HEK293T (cell line): Measurements from ENCODE around the gene EPM2AIP1.

Source experiments
- ARNT ChIP-seq: fragments of 450-650 bp; IDR thresholded peaks from 2 replicates; pipeline ENCODE4 v1.6.1; 2017; ENCODE audit warnings: mild to moderate bottlenecking
- BHLHE40 ChIP-seq: fragments of 450-650 bp; IDR thresholded peaks from 2 replicates; pipeline ENCODE4 v1.6.1; 2016; ENCODE audit warnings: mild to moderate bottlenecking, moderate library complexity, borderline replicate concordance
- CTBP1 ChIP-seq: fragments of 450-650 bp; IDR thresholded peaks from 2 replicates; pipeline ENCODE4 v1.6.1; 2016; ENCODE audit warnings: borderline replicate concordance
- FOXK2 ChIP-seq: fragments of 450-650 bp; IDR thresholded peaks from 2 replicates; pipeline ENCODE4 v1.6.1; 2016; ENCODE audit warnings: mild to moderate bottlenecking
- FOXM1 ChIP-seq: fragments of 450-650 bp; IDR thresholded peaks from 2 replicates; pipeline ENCODE4 v1.6.1; 2017; ENCODE audit warnings: mild to moderate bottlenecking, borderline replicate concordance
- HDGF ChIP-seq: fragments of 450-650 bp; IDR thresholded peaks from 2 replicates; pipeline ENCODE4 v1.6.1; 2017; ENCODE audit warnings: antibody characterized with exemption, borderline replicate concordance
- NFRKB ChIP-seq: fragments of 450-650 bp; IDR thresholded peaks from 2 replicates; pipeline ENCODE4 v1.6.1; 2016; ENCODE audit warnings: mild to moderate bottlenecking, moderate library complexity
- PKNOX1 ChIP-seq: fragments of 450-650 bp; IDR thresholded peaks from 2 replicates; pipeline ENCODE4 v1.6.1; 2016
- SP1 ChIP-seq: fragments of 450-650 bp; IDR thresholded peaks from 2 replicates; pipeline ENCODE4 v1.6.1; 2017
- SUZ12 ChIP-seq: fragments of 450-650 bp; IDR thresholded peaks from 2 replicates; pipeline ENCODE4 v1.6.1; 2016; ENCODE audit warnings: mild to moderate bottlenecking
- TARDBP ChIP-seq: fragments of 450-650 bp; IDR thresholded peaks from 2 replicates; pipeline ENCODE4 v1.6.1; 2016

- TF ChIP-seq TARDBP (no peak), SP1 (no peak), PKNOX1 (no peak), ARNT (no peak), BHLHE40 (no peak), CTBP1 (no peak), FOXK2 (no peak), FOXM1 (no peak), SUZ12 (no peak), HDGF (no peak), NFRKB (no peak)
Measured at GRCh38 chr3:37025561-37026335, 32.8 kb upstream of the EPM2AIP1 start.
